DMS 273 treated with DMSO at 0.1 percent for 48 hours (cell line): Measurements from ENCODE around the gene GRIK3.

Experiments used
- DNase-seq: peaks from one replicate; lab custom pipeline; 2025; lab: John Stamatoyannopoulos, UW

The GRIK3 gene

DNA sequence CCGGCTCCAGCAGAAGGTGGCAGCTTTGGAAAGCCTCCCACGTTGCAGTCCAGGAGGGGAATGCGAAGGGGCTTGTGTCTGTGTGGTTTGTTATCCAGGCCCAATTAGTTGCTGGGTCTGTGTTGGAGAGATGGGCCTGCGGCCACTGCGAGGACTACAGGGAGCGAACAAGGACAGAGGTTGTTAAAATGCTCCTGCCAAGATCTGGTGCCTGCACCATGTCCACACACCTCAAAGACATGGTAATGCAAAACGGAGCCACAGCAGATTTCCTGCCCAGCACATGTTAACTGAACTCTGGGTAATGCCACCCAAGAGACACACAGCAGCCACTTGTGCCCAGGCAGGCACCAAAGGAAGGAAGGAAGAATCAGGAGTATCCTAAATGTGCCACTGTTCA is 18.6 kb downstream of the GRIK3 start:
- DNase-seq = no peak

DNA sequence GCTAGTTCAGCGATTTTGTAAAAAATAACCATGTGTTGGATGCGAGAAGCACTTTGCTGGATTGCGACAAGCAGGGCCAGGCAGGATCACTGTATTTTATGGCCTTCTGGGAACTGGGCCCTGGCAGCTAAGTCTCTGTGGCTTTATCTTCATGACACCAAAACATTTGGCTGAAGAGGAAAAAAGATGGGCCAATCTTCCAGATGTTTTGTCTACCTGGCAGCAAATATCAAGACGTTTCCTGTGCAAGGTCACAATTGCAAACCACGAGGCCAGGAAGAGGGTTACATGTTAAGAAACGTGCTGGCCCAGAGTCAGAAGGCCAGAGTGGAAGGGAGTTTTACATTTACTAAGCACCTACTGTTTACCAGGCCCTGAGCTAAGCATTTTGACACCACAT is 22.1 kb downstream of the GRIK3 start:
- DNase-seq = no peak

DNA sequence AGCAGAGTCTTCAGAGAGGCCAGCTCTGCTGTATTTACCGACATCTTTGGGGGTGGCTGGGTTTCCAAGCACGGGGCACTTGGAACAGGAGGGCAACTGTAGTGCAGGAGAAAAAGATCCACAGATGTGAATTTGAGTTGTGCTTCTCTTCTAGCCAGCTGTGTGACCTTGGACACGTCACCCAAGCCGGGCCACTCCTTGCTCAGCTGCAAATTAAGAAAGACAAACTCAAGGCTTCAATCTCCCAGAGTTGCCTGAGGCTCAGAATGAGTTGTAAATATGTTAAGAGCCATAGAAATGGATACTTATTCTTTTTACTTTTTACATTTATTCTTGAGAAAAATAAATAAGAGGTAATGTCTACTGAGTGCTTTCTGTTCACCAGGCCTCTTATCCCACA is 24.3 kb downstream of the GRIK3 start:
- DNase-seq = no peak

DNA sequence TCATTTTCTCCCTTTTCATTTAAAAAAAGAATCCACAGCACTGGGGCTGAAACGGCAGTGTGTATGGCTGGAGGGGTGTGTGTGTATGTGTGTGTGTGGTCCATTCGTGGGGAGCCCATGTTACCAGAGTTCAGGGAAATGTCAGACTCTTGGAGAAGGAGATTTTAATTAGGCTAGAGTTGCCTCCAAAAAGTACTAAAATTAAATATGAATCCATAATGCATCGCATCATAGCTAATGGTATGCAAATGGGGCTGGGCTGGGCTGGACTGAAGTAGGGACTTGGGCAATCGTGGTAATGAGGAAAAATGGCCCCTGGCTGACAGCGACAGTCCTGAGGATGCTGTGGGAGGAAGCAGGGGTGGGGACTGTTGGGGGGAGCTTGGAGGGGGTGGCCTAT is 24.8 kb downstream of the GRIK3 start:
- no peak for DNase-seq

DNA sequence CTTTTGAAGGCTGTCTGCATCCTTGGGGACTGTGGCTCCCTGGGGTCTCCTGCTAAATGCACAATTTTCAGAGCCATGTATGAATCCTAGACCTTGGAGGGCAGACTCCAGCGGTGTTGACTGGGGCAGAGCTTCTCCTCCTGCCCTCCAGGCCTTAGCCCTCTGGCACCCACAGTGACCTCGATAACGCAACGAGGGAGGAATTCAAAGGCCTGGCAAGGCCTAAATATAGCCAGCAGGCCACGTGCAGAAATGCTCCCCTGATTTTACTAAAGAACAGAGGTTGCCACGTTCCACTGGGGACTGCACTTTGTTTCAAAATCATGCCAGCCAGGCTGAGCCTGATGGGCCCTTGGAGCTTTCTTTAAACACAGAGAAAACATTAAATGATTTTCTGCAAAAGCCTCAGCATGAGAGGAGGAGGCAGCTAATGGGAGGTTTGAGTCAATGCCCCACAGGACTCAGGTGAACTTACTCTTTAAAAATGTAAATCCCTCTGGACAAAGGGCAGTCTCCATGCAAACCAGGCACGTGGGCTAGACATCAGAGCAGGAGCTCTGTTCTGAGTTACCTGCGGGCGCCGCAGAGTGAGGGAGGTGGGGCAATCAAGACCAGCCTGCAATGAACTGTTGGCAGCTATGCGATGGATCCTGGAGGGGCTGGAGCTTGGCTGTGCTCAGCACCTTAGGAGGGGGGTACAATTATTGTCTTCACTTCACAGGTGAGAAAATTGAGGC is 28.0 kb downstream of the GRIK3 start:
- DNase-seq = no peak

GRCh38 chr1:37002898-37003297 is 31.4 kb downstream of the GRIK3 start:
- DNase-seq = no peak

DNA sequence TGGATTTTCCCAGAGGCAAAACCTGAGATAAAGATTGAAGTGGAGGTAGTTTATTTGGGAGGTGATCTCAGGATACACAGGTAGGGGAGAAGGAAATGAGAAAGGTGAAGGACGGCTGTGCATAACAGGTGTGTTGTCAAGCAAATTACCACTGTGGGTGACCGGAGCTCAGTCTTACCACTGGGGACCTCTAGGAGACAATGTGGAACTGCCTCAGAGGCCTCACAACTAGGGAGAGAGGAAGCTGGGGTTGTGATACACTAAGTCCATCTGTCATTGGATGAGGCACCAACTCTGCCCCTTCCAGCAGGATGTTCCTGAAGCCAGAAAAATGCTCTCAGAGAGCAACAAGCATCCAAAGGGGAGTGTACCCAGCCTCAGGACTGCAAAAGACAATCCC is 32.6 kb downstream of the GRIK3 start:
- no peak for DNase-seq

- DNase-seq = no peak
These were observed 38.2 kb downstream of the GRIK3 start for GRCh38 chr1:36996106-36996505.

DNA sequence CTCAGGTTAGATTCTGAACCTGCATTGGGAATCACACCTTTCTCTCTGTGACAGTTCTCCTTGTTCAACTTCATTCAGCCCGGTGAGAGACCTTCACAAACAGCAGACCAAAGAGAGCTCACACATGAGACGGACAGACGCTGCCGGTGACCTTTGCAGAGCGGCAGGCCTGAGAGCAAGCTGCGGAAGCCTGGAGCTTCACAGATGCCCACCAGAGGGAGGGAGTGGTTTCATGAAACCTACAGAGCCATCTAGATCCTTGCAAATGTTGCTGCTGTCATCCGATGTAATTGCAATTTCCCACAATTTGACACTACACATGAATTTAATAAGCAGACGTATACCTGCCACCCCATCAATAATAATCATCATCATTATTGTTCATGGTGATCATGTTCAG is 39.4 kb downstream of the GRIK3 start:
- no peak for DNase-seq

DNA sequence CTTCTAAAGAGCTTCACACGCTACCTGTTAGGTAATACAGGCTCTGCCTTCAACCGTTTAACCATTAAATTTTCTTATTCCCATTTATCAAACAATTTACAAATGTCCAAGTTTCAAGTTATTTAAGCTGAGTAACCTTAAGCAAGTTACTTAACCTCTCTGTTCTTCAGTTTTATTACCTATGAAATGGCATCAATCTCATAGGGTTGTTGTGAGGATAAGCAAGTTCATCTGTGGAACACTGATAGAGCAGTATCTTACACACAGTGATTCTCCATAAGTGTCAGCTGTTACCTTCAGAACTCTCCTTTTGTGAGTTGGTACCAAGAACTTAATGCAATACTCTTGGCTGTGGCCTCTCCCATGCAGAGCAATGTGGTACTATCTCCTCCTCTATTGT is 40.0 kb downstream of the GRIK3 start:
- DNase-seq = no peak

GRCh38 chr1:36992139-36992943 is 42.0 kb downstream of the GRIK3 start:
- DNase-seq = no peak

- no peak for DNase-seq
These were observed 42.8 kb downstream of the GRIK3 start for GRCh38 chr1:36991551-36991950.

- no peak for DNase-seq
These were observed 43.4 kb downstream of the GRIK3 start for GRCh38 chr1:36990928-36991327.

- DNase-seq = no peak
These were observed 45.1 kb downstream of the GRIK3 start for GRCh38 chr1:36989241-36989640.

DNA sequence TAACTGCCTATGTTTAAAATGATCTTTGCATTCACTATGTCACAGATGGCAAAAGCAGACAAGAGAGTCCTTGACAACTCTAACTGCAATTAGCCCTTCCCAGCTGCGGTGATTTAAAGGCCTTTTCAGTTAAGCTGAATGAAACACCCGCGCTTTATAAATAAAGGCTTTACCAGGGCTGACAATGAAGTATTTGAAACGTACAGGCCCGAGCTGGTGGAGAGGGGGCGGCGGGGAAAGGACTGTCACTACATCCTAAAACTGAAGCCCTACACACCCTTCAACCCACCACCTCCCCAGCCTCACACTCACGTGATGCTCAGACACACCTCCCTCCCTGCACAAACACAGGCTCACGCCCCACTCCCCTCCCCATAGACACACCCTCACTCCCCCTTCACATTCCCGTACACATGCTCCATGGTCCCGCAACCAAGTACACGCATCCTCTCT is 45.5 kb downstream of the GRIK3 start:
- DNase-seq = no peak

DNA sequence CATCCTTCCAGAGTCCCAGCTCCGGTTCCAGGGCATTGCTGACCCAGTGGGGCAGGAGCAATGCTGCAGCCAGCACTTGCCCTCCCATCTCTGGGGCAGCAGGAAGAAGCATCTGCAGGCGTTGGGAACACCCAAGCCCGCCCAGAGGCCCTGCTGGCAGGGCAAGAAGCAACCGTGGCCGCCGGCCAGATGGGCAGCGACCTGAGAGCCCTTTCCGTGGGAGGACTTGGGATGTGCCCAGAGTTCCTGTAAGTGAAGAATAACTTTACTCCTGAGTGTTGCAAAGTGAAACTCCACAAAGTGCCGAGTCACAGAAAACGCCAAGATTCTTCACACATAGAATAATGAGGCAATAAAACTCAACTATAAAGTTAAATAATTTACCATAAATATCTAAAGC is 46.0 kb downstream of the GRIK3 start:
- DNase-seq = no peak

DNA sequence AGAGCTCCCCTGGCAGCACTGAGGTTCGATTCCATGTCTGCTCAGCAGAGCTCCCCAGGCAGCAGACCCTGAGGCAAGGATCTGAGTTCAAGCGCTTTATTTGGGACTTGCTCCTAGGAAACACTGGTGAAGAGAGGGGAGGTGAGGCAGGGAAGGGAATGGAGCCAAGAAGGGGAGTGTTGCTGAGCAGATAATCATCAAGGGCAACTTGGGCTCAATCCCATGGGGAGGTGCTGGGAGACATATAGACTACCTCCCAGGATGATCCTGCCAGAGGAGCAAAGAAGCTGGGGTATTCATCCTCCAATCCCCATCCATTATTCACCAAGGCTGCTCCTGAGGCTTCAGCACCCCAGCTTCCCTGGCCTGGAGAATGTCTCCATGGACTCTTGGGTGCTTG is 47.0 kb downstream of the GRIK3 start:
- DNase-seq = no peak

DNA sequence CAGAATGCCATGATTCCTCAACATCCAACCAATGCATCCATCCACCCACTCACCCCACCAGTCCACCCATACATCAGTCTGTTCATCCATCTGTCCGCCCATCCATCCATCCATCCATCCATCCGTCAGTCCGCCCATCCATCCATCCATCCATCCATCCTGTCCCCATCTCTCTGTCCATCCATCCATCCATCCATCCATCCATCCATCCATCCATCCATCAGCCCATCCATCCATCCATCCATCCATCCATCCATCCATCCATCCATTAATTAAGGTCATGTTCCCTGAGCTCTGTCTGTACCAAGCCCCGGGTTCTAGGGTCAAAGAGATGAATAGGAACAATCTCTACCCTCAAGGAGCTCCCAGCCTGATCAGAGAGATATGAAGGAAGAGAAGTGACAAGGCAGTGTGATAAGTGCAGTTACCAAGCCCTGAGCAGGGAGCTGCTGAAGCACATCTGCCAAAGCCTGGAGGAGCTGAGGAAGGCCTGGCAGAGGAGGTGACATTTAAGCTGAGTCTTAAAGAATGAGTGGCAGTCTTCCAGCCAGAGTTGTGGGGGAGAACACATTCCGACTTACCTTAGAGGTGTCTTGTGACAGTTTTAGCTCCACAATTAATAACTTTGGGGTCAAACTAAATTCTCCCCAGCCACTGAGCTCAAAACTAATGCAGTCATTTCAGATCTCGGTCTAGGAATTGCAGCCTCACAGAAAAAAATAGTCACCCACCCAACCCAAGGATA is 47.9 kb downstream of the GRIK3 start:
- DNase-seq = no peak

- DNase-seq = no peak
These were observed 49.6 kb downstream of the GRIK3 start for GRCh38 chr1:36984675-36985074.

DNA sequence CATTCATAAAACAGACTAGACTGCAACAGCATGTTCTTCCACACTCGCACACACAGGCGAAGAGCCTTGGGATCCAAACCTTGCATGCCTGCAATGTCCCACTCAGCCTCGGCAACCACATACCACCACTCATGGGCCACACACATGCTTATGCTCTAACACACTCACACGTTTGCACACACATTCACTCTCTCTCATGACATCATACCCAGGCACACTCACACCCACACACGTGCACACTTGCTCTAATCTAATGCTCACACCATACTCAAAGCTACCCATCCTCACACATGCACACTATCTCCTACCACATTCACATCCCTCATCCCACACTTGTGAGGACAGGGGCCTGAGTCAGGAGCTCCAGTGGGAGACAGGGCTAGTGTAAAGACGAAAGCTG is 50.3 kb downstream of the GRIK3 start:
- no peak for DNase-seq

DNA sequence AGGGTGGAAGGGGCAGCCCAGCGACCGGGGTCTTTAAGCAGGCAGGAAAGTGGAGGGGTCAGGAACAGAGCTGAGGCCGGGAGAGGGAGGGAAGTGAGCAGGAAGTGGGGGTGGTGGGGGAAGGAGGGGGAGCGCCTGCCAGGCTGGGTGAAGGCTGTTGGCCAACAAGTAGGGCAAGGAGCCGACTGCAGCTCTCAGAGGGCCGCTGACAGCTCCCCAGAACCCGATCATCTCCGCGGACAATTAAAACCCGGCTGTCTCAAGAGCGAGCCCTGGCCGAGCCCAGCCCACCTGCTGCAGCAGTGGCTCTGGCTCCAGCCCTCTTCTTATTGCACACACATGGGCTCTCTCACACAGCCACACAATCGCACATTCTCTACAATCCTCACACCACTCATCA is 51.6 kb downstream of the GRIK3 start:
- DNase-seq = no peak

DNA sequence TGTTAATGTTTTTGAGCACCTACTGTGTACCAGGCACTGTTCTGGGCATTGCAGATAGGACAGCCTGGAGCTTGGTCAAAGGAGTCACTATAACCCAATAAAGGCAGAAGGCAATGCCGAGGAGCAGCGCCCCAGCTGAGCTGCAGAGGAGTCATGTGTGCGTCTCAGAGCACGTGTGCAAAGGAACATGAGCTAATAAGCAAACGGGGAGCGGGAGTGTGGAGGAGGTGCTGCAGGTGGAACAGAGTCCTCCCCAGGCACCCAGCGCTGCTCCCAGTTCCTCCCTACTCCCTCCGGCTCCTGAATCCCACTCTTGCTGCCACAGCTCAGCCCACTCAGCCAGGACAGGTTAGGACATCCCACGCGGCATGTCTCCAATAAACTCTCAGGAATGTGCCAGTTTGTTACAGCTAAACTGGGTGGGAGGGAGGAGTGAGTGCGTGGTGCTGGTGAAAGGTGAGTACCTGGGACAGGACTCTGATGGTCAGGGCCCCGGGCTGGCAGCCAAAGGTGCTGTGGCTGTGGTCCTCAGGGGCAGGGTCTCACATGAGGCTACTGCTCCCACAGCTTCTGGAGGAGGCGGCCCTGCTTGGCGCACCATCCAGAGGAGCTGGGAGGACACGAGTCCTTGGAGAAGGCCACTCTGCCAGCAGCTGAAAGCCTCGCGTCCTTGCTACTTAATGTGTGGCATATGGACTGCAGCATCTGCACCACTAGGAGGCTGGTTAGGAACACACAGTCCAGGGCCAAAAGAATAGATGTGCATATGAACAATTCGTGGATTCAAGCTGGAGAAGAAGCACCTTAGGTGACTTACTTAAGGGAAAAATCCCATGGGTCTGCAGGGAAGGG is 52.3 kb downstream of the GRIK3 start:
- no peak for DNase-seq
